Osteocyte (in vitro differentiated cells): Measurements from ENCODE around the gene SHISA9. TPM values are rescaled to one million over a fixed set of nuclear protein-coding genes. Genes with fewer than 3 reads are reported as not detected.

Experiments used
- DNase-seq: peaks from one replicate; pipeline ENCODE4 v3.0.0; 2021; ENCODE audit warnings: mixed read lengths; ENCODE audit not compliant: unreplicated experiment; ENCODE audit errors: extremely low spot score
- H3K27ac Mint-ChIP-seq: one replicate; pipeline ENCODE4 v1.8.0; 2021; ENCODE audit warnings: mild to moderate bottlenecking, mixed read lengths; ENCODE audit not compliant: unreplicated experiment
- H3K27me3 Mint-ChIP-seq: one replicate; pipeline ENCODE4 v1.8.0; 2021; ENCODE audit warnings: mixed read lengths; ENCODE audit not compliant: unreplicated experiment
- H3K36me3 Mint-ChIP-seq: one replicate; pipeline ENCODE4 v1.8.0; 2021; ENCODE audit warnings: mixed read lengths; ENCODE audit not compliant: unreplicated experiment
- H3K4me1 Mint-ChIP-seq: one replicate; pipeline ENCODE4 v1.8.0; 2021; ENCODE audit warnings: mixed read lengths; ENCODE audit not compliant: unreplicated experiment
- H3K4me3 Mint-ChIP-seq: one replicate; pipeline ENCODE4 v1.8.0; 2021; ENCODE audit warnings: mild to moderate bottlenecking, moderate library complexity, mixed read lengths; ENCODE audit not compliant: unreplicated experiment
- H3K9me3 Mint-ChIP-seq: one replicate; pipeline ENCODE4 v1.8.0; 2021; ENCODE audit warnings: mixed read lengths; ENCODE audit not compliant: unreplicated experiment
- CTCF ChIP-seq: fragments of 200-600 bp; sonication (generic); IDR thresholded peaks from 2 replicates; pipeline ENCODE4 v1.5.0; 2021; ENCODE audit warnings: antibody characterized with exemption, mild to moderate bottlenecking, moderate library complexity
- total RNA-seq: library from RNA; stranded (reverse); gene quantifications from 2 replicates; pipeline ENCODE4 v1.2.1, GENCODE V29; 2021

Gene SHISA9
- total RNA-seq, 1 donor from 2014 or later, result not detected

GRCh38 chr16:12874186-12874585, 27.2 kb upstream of the SHISA9 start:
- TF ChIP-seq CTCF, result no peak
- DNase-seq, result no peak
- Mint-ChIP-seq H3K4me1 (no peaks in the 10 kb centered on the region), H3K27ac (no peak overlapping the region), H3K9me3 (no peaks in the 10 kb centered on the region), H3K27me3 (peaks cover 2% of the 10 kb centered on the region), H3K4me3 (no peak overlapping the region), H3K36me3 (no peaks in the 10 kb centered on the region)

GRCh38 chr16:12876778-12877177, 24.6 kb upstream of the SHISA9 start:
- no peaks in the 10 kb centered on the region for H3K4me1 Mint-ChIP-seq
- H3K4me3 Mint-ChIP-seq, result no peak overlapping the region
- H3K27me3 Mint-ChIP-seq, result peaks cover 2% of the 10 kb centered on the region
- H3K9me3 Mint-ChIP-seq, result no peaks in the 10 kb centered on the region
- H3K36me3 Mint-ChIP-seq, result no peaks in the 10 kb centered on the region
- no peak overlapping the region for H3K27ac Mint-ChIP-seq
- DNase-seq, result no peak
- TF ChIP-seq CTCF, result no peak

GRCh38 chr16:12878973-12879372, 22.4 kb upstream of the SHISA9 start:
- no peaks in the 10 kb centered on the region for H3K27me3 Mint-ChIP-seq
- no peak for DNase-seq
- H3K4me3 Mint-ChIP-seq, result no peak overlapping the region
- H3K36me3 Mint-ChIP-seq, result no peaks in the 10 kb centered on the region
- no peaks in the 10 kb centered on the region for H3K4me1 Mint-ChIP-seq
- TF ChIP-seq CTCF, result no peak
- no peak overlapping the region for H3K27ac Mint-ChIP-seq
- H3K9me3 Mint-ChIP-seq, result no peaks in the 10 kb centered on the region

- no peaks in the 10 kb centered on the region for H3K27me3 Mint-ChIP-seq
- no peaks in the 10 kb centered on the region for H3K36me3 Mint-ChIP-seq
- no peak for DNase-seq
- H3K9me3 Mint-ChIP-seq, result no peaks in the 10 kb centered on the region
- no peak overlapping the region for H3K27ac Mint-ChIP-seq
- no peak overlapping the region for H3K4me3 Mint-ChIP-seq
- H3K4me1 Mint-ChIP-seq, result no peaks in the 10 kb centered on the region
- no peak for TF ChIP-seq CTCF
Measured at GRCh38 chr16:12879812-12880211, 21.6 kb upstream of the SHISA9 start.

GRCh38 chr16:12881182-12881581, 20.2 kb upstream of the SHISA9 start:
- no peak for DNase-seq
- no peaks in the 10 kb centered on the region for H3K27me3 Mint-ChIP-seq
- no peak overlapping the region for H3K27ac Mint-ChIP-seq
- H3K4me1 Mint-ChIP-seq, result no peaks in the 10 kb centered on the region
- no peaks in the 10 kb centered on the region for H3K9me3 Mint-ChIP-seq
- H3K4me3 Mint-ChIP-seq, result no peak overlapping the region
- H3K36me3 Mint-ChIP-seq, result no peaks in the 10 kb centered on the region
- TF ChIP-seq CTCF, result no peak
